MM.1S (cell line): ENCODE results near the gene RPL27.

ENCODE experiments used
- DNase-seq: peaks from one replicate; pipeline ENCODE4 v3.0.0-alpha.2; 2015
- H2AFZ ChIP-seq: fragments of 300-600 bp; sonication (generic); 2 replicates; pipeline ENCODE4 v1.6.0; 2016; ENCODE audit warnings: antibody characterized with exemption, low read length
- H3F3A ChIP-seq: fragments of 300-600 bp; sonication (generic); 2 replicates; pipeline ENCODE4 v1.6.1; 2016; ENCODE audit warnings: mild to moderate bottlenecking, antibody characterized with exemption, low read length, moderate library complexity, mixed read lengths; ENCODE audit not compliant: insufficient read depth
- H3K27ac ChIP-seq: fragments of 300-600 bp; sonication (generic); 2 replicates; pipeline ENCODE4 v1.5.1; 2016; ENCODE audit warnings: mild to moderate bottlenecking, low read length
- H3K27me3 ChIP-seq: fragments of 300-600 bp; sonication (generic); replicated peaks from 2 replicates; pipeline ENCODE4 v1.6.0; 2016; ENCODE audit warnings: low read length; ENCODE audit not compliant: insufficient read depth
- H3K36me3 ChIP-seq: fragments of 300-600 bp; sonication (generic); replicated peaks from 2 replicates; pipeline ENCODE4 v1.6.1; 2016; ENCODE audit warnings: mild to moderate bottlenecking, low read length, mixed read lengths; ENCODE audit not compliant: insufficient read depth
- H3K4me1 ChIP-seq: fragments of 300-600 bp; sonication (generic); 2 replicates; pipeline ENCODE4 v1.6.1; 2016; ENCODE audit warnings: low read length, mixed read lengths
- H3K4me2 ChIP-seq: fragments of 300-600 bp; sonication (generic); 2 replicates; pipeline ENCODE4 v1.6.0; 2016; ENCODE audit warnings: low read depth, low read length
- H3K4me3 ChIP-seq: fragments of 300-600 bp; sonication (generic); 2 replicates; pipeline ENCODE4 v1.5.1; 2016; ENCODE audit warnings: low read length, mixed read lengths
- H3K79me2 ChIP-seq: fragments of 300-600 bp; sonication (generic); 2 replicates; pipeline ENCODE4 v1.6.1; 2016; ENCODE audit warnings: mixed run types, low read length, mixed read lengths
- H3K9ac ChIP-seq: fragments of 300-600 bp; sonication (generic); 2 replicates; pipeline ENCODE4 v1.6.1; 2016; ENCODE audit warnings: low read length, mixed read lengths
- H3K9me2 ChIP-seq: fragments of 300-600 bp; sonication (generic); replicated peaks from 2 replicates; pipeline ENCODE4 v1.6.1; 2016; ENCODE audit warnings: mild to moderate bottlenecking, low read length, mixed read lengths; ENCODE audit not compliant: insufficient read depth
- H3K9me3 ChIP-seq: fragments of 300-600 bp; sonication (generic); replicated peaks from 2 replicates; pipeline ENCODE4 v1.6.1; 2016; ENCODE audit warnings: mild to moderate bottlenecking, low read length, mixed read lengths; ENCODE audit not compliant: insufficient read depth
- H4K20me1 ChIP-seq: fragments of 300-600 bp; sonication (generic); 2 replicates; pipeline ENCODE4 v1.6.1; 2016; ENCODE audit warnings: mild to moderate bottlenecking, low read length, moderate library complexity, mixed read lengths; ENCODE audit not compliant: insufficient read depth
- EZH2 ChIP-seq: fragments of 300-600 bp; sonication (generic); optimal IDR thresholded peaks from 2 replicates; pipeline ENCODE3; 2017; ENCODE audit warnings: low read depth, mild to moderate bottlenecking, antibody characterized with exemption, low read length, mixed read lengths
- EZH2phosphoT487 ChIP-seq: fragments of 300-600 bp; sonication (generic); IDR thresholded peaks from 2 replicates; pipeline ENCODE4 v1.6.1; 2018; ENCODE audit warnings: antibody characterized with exemption, low read length
- TF ChIP-seq, protein P1 (sequence below): fragments of 300-600 bp; sonication (generic); IDR thresholded peaks from 2 replicates; pipeline ENCODE4 v1.5.1; 2016; ENCODE audit warnings: antibody characterized with exemption, low read length, mixed read lengths

Gene RPL27

DNA sequence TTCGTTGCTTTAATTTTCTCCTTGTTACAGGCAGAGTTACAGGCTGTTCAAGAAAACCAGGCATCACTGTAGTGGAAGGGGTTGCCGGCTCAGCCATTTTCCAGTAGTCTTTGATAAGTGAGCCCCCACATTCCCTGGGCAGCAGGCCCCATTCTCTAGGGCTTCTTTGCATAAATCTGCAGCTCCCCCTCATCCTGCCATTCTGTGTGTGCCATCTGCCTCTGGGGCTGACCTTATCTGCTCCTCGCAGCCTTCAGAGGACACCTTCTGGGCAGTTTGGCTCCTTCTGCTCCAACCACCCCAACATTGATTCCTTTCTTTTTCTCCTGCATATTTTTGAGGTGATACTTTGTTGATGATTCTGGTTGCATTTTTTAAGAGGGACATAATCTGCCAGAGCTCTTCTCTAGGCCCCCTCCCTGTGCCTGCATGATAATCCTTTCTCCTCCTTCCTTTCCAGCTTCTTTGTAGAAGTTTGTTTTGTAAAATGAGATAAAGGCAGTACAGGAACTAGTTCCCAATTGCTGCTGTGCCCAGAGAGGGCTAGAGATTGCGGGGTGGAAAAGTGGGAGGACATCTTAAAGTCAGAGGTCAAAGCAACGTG lies 43.9 kb downstream of the RPL27 start:
- Histone ChIP-seq H3K9ac (no peak overlapping the region), H3K79me2 (no peaks in the 10 kb centered on the region), H2AFZ (no peak overlapping the region), H3K27ac (no peak overlapping the region), H3K4me2 (no peak overlapping the region), H3K27me3 (no peaks in the 10 kb centered on the region), H3K36me3 (no peaks in the 10 kb centered on the region), H3K9me2 (no peaks in the 10 kb centered on the region), H3F3A (peaks cover 4% of the 10 kb centered on the region; the same call in 1 of the 2 replicates), H3K9me3 (no peaks in the 10 kb centered on the region), H3K4me3 (no peak overlapping the region), H4K20me1 (no peaks in the 10 kb centered on the region), H3K4me1 (peaks cover 12% of the 10 kb centered on the region)
- DNase-seq, result no peak
- TF ChIP-seq EZH2phosphoT487 (no peak), EZH2 (no peak)
- TF ChIP-seq, protein P1, sequence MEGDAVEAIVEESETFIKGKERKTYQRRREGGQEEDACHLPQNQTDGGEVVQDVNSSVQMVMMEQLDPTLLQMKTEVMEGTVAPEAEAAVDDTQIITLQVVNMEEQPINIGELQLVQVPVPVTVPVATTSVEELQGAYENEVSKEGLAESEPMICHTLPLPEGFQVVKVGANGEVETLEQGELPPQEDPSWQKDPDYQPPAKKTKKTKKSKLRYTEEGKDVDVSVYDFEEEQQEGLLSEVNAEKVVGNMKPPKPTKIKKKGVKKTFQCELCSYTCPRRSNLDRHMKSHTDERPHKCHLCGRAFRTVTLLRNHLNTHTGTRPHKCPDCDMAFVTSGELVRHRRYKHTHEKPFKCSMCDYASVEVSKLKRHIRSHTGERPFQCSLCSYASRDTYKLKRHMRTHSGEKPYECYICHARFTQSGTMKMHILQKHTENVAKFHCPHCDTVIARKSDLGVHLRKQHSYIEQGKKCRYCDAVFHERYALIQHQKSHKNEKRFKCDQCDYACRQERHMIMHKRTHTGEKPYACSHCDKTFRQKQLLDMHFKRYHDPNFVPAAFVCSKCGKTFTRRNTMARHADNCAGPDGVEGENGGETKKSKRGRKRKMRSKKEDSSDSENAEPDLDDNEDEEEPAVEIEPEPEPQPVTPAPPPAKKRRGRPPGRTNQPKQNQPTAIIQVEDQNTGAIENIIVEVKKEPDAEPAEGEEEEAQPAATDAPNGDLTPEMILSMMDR, result no peak

DNA sequence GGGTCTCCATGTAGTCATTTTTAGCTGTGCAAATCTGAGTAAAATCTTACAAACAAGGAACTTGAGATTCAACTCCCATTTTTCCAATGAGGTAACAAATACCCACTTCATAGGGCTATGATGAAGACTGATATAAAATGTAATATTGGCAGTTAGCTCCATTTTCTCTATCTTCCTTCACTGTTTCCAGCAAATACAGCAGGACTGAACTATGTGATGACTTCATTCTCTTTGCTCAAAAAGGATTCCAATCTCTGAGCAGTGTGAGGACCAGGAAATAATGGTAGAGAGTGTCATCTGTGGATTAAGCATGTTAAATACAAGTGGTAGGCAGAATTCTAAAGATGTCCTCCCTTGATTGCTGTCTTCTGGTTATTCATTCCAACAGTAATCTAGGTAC lies 45.1 kb downstream of the RPL27 start:
- Histone ChIP-seq H3K27me3 (no peaks in the 10 kb centered on the region), H3K36me3 (no peaks in the 10 kb centered on the region), H3K4me3 (no peak overlapping the region), H3K9me2 (no peaks in the 10 kb centered on the region), H2AFZ (no peak overlapping the region), H3K27ac (peak overlapping the region; percentile 45; the same call in 1 of the 2 replicates), H3F3A (peaks cover 4% of the 10 kb centered on the region; the same call in 1 of the 2 replicates), H3K9me3 (no peaks in the 10 kb centered on the region), H4K20me1 (no peaks in the 10 kb centered on the region), H3K9ac (no peak overlapping the region), H3K4me2 (peak overlapping the region; percentile 12; the same call in 1 of the 2 replicates), H3K4me1 (peaks cover 12% of the 10 kb centered on the region), H3K79me2 (no peaks in the 10 kb centered on the region)
- no peak for DNase-seq
- TF ChIP-seq, protein P1, result no peak
- TF ChIP-seq EZH2 (no peak), EZH2phosphoT487 (no peak)

DNA sequence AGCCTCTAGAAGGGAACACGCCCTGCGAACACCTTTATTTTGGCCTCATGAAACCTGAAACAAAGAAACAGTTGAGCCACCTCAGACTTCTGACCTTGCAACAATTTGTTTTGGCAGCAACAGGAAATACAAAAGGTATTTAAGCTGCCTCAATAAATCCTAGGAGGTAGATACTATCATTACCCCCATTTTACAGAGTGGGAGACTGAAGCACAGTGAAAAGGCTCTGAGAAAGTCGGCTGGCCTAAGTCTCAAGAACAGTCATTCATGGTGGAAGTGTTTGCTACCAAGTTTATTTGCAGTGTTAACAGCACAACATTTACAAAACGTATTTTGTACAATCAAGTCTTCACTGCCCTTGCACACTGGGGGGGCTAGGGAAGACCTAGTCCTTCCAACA lies 45.8 kb downstream of the RPL27 start:
- Histone ChIP-seq H3K4me3 (no peak overlapping the region), H3K9me2 (no peaks in the 10 kb centered on the region), H2AFZ (no peak overlapping the region), H3F3A (peaks cover 4% of the 10 kb centered on the region; the same call in 1 of the 2 replicates), H4K20me1 (no peaks in the 10 kb centered on the region), H3K27ac (peak overlapping the region; percentile 45; the same call in 1 of the 2 replicates), H3K4me2 (peak overlapping the region; percentile 12; the same call in 1 of the 2 replicates), H3K36me3 (no peaks in the 10 kb centered on the region), H3K9ac (no peak overlapping the region), H3K27me3 (no peaks in the 10 kb centered on the region), H3K4me1 (peaks cover 12% of the 10 kb centered on the region), H3K79me2 (no peaks in the 10 kb centered on the region), H3K9me3 (no peaks in the 10 kb centered on the region)
- no peak for TF ChIP-seq EZH2
- TF ChIP-seq, protein P1, result no peak
- no peak for TF ChIP-seq EZH2phosphoT487
- peak; percentile 12 for DNase-seq
